GM19043 (cell line): Measurements from ENCODE around the gene SMIM32.

ENCODE experiments used
- ATAC-seq: cut with Tn5 transposase; IDR thresholded peaks from one replicate; pipeline ENCODE4 v1.9.1; 2021; ENCODE audit warnings: low read depth; ENCODE audit not compliant: unreplicated experiment

Gene SMIM32

GRCh38 chr5:136190091-136190720 is 2.8 kb downstream of the SMIM32 start:
- no peak for ATAC-seq

DNA sequence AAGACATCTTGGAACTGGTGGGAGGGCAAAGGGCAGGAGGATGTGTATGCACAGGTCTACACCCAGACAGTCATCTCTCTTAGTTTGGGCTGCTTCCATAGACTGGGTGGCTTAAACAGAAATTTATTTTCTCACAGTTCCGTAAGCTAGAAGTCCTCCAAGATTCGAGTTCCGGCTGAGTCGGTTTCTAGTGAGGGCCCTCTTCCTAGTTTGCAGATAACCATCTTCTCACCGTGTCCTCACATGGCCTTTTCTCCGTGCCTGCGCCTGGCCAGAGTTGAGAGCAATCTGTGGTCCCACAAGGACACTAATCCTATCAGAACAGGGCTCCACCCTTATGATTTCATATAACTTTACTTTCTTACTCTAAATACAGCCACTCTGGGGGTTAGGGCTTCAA is 4.1 kb downstream of the SMIM32 start:
- no peak for ATAC-seq

DNA sequence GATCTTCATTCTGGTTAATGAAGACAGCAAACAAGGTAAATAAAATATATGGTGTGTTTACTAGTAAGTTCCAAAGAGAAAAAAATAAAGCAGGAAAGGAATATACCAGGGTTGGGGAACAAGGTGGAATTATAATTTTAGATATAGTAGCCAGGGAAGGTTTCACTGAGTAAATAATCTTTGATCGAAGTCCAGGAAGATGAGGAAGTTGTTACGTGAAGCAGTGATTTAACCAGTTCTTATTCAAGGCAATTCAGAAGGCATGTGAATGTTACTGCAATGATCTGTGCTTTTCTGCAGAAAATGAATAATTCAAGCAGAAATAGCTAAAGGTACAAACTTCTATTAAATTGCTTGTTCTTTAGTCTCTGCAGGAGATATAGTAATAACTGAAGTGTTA is 6.2 kb downstream of the SMIM32 start:
- ATAC-seq = no peak

- no peak for ATAC-seq
Measured at GRCh38 chr5:136185974-136186665, 6.8 kb downstream of the SMIM32 start.

- no peak for ATAC-seq
Measured at GRCh38 chr5:136182618-136183017, 10.3 kb downstream of the SMIM32 start.

DNA sequence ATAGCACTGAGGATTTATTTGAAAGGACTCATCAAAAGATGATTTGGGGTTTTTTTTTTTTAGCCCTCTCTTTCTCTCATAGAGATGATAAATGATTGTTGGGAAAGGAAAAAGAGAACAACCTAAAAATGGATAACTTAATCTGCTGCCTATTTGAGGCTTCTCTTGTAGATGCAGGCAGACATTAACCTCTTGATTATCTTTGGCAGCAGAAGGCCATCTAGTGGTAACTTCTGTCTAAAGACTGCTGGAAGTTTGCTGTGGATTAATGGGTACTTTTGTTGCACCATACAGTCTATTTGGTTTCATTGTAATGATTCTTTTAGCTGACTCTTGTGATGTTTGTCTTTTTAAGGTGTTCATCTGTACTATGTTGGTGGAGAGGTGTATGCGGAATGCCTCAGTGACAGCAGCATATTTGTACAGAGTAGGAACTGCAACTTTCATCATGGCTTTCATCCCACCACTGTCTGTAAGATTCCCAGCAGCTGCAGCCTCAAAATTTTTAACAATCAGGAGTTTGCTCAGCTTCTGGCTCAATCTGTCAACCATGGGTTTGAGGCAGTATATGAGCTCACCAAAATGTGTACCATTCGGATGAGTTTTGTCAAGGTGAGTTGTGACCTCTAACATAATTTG is 18.8 kb downstream of the SMIM32 start:
- ATAC-seq = no peak

DNA sequence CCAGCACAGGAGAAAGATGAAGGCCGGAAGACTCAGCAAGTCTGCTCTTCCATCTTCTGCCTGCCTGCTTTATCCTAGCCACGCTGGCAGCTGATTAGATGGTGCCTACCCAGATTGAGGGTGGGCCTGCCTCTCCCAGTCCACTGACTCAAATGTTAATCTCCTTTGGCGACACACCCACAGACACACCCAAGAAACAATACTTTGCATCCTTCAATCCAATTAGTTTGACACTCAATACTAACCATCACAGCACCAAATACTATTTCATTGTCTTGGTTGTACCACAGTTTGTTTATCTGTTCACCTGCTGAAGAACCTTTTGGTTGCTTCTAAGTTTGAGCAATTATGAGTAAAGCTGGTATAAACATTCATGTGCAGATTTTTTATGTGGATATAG is 23.7 kb downstream of the SMIM32 start:
- no peak for ATAC-seq

GRCh38 chr5:136166909-136167308 is 26.1 kb downstream of the SMIM32 start:
- ATAC-seq = peak; percentile 79

GRCh38 chr5:136164226-136164625 is 28.7 kb downstream of the SMIM32 start:
- no peak for ATAC-seq

GRCh38 chr5:136162008-136162407 is 31.0 kb downstream of the SMIM32 start:
- no peak for ATAC-seq

DNA sequence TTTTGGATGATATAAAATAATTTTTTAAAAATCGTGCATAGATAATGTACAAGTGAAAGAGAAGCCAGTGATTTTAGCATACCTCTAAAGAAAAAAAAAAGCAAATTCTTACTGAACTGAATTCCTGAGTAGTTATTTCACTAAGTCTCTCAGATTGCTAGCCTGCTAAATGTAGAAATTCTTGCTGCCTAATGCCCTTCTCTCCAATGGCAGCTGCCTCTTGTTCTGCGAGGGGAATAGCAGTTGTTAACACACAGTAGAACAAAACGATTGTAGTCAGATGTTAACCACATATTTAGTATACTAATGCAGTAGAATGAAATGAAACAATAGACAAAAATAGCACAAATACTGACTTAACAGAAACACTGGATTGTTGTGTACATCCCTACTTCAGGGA is 33.5 kb downstream of the SMIM32 start:
- no peak for ATAC-seq

DNA sequence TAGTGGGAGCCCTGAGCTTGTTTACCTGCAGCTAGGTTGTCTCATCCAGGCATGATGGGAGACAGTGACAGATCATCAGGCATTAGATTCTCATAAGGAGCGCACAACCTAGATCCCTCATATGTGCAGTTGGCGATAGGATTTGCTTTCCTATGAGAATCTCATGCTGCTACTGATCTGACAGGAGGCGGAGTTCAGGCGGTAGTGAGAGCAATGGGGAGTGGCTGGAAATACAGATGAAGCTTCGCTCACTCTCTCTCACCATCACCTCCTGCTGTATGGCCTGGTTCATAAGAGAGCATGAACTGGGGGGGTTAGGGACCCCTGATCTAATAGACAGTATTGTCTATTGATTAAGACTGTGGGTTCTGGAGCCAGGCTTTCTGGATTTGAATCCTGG is 35.4 kb downstream of the SMIM32 start:
- ATAC-seq = no peak

- no peak for ATAC-seq
Measured at GRCh38 chr5:136155761-136156160, 37.2 kb downstream of the SMIM32 start.

GRCh38 chr5:136155078-136155477 is 37.9 kb downstream of the SMIM32 start:
- ATAC-seq = no peak

- ATAC-seq = no peak
Measured at GRCh38 chr5:136153581-136154236, 39.3 kb downstream of the SMIM32 start.

GRCh38 chr5:136149891-136150290 is 43.1 kb downstream of the SMIM32 start:
- ATAC-seq = no peak

GRCh38 chr5:136147632-136148031 is 45.3 kb downstream of the SMIM32 start:
- no peak for ATAC-seq

DNA sequence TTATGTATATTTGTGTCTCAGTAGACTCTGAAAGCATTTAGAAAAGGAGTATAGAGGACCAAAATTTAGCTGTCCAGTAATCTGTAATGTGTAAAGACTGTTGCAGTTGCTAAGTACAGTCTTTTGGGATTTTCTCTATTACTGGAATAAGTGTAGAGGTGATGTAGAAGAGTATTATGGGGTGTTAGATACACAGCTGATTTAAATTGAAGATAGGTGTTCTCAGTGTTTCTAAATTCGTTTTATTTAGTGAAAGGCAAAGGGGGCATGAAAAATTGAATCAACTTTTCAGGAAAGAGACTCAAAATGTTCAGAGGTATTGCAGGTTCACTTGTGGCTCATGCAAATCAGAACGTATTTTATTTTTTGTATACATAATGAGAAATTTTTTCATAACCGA is 46.8 kb downstream of the SMIM32 start:
- ATAC-seq = no peak

DNA sequence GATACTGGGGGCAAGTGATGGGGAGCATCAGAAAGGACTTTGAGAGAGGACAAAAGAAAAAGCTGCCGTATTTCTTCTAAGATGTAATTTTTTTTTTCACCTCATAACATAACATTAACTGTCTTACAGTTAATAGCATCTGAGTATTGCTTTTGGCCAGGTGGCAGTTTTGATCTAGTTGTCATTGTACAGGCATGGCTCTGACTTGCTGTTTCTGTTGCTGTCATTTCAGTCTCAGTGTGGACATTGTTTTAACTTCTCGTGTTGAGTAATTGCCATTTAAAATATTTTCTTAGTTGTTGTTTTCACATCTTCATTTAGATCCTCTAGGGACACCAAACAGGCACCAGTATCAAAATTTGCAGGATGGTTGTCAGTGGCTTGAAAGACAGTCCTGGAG is 47.9 kb downstream of the SMIM32 start:
- ATAC-seq = no peak

GRCh38 chr5:136143763-136144162 is 49.2 kb downstream of the SMIM32 start:
- ATAC-seq = no peak

DNA sequence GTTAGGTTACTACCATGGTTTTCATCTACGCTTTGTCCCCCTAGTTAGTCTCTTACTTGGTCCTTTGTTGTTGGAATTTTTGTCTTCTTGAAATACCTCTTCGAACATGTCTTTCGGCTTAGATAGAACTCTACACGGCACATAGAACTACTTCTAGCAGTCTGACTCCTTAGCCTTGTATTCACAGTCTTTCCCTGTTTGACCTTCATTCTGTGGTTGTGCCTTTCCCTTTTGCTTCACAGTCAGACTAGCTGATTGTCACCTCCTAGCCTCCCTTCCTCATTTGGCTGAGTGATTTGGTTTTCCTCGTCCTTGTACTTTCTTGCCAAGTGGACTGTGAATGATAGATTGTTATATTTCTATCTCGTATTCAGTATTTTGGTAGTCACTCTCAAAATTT is 49.6 kb downstream of the SMIM32 start:
- no peak for ATAC-seq
